CD4-positive, alpha-beta T cell (primary cell): ENCODE results near the gene PRKAR2B. TPM values are rescaled to one million over a fixed set of nuclear protein-coding genes. Genes with fewer than 3 reads are reported as not detected.

ENCODE experiments used
- ATAC-seq: fragments of 200-7000 bp; cut with Tn5 transposase; one replicate; pipeline ENCODE4 v1.10.0; 2022; ENCODE audit warnings: mild to moderate bottlenecking; ENCODE audit not compliant: poor library complexity
- CTCF ChIA-PET: fragments of 350-600 bp; sonication (Branson Sonifier 250); formaldehyde crosslinking; loops from one replicate; lab custom pipeline; 2021; ENCODE audit warnings: antibody characterized with exemption, inconsistent platforms; lab: Charles Lee
- POLR2A ChIA-PET: fragments of 350-600 bp; sonication (Branson Sonifier 250); formaldehyde crosslinking; loops from one replicate; lab custom pipeline; 2021; ENCODE audit warnings: antibody characterized with exemption, inconsistent platforms; lab: Charles Lee
- DNase-seq, 14 experiments: peaks; one replicate each; pipeline ENCODE4 v3.0.0-alpha.2; 2013 to 2020; ENCODE audit warnings: mixed read lengths in 2 of 14
- H3K27ac ChIP-seq, 2 donors: one replicate each; pipeline versions ENCODE4 v1.5.1 to v1.7.0; 2013; ENCODE audit warnings: low read length in 2 of 2, low read depth in 1 of 2, mild to moderate bottlenecking in 1 of 2
- H3K27me3 ChIP-seq, 2 experiments: 1 replicate in 1 of 2; 2 replicates in 1 of 2; pipeline versions ENCODE4 v1.6.1 to v1.7.0; 2013; ENCODE audit warnings: low read length in 2 of 2, control low read depth in 1 of 2, mild to moderate bottlenecking in 1 of 2, moderate library complexity in 1 of 2; ENCODE audit not compliant: insufficient read depth in 2 of 2, control insufficient read depth in 1 of 2
- H3K36me3 ChIP-seq: one replicate; pipeline ENCODE4 v1.6.1; 2013; ENCODE audit warnings: low read length, control low read depth; ENCODE audit not compliant: insufficient read depth
- H3K4me1 ChIP-seq: one replicate; pipeline ENCODE4 v1.6.1; 2013; ENCODE audit warnings: low read length, control low read depth; ENCODE audit not compliant: insufficient read depth
- H3K4me3 ChIP-seq: one replicate; pipeline ENCODE4 v1.5.1; 2013; ENCODE audit warnings: mild to moderate bottlenecking, low read length, moderate library complexity
- H3K9me3 ChIP-seq, 2 experiments: 1 replicate in 1 of 2; 2 replicates in 1 of 2; pipeline versions ENCODE4 v1.6.1 to v1.7.0; 2013; ENCODE audit warnings: low read length in 2 of 2, mild to moderate bottlenecking in 2 of 2, control low read depth in 1 of 2, moderate library complexity in 1 of 2; ENCODE audit not compliant: control insufficient read depth in 1 of 2, insufficient read depth in 1 of 2
- H3K27ac Mint-ChIP-seq: one replicate; pipeline ENCODE4 v1.8.0; 2020; ENCODE audit warnings: mixed read lengths
- H3K27me3 Mint-ChIP-seq: one replicate; pipeline ENCODE4 v1.8.0; 2021; ENCODE audit warnings: mixed read lengths
- H3K36me3 Mint-ChIP-seq: one replicate; pipeline ENCODE4 v1.8.0; 2021; ENCODE audit warnings: low read depth, mixed read lengths
- H3K4me1 Mint-ChIP-seq: one replicate; pipeline ENCODE4 v1.8.0; 2021; ENCODE audit warnings: low read depth, mixed read lengths
- H3K4me3 Mint-ChIP-seq: one replicate; pipeline ENCODE4 v1.8.0; 2020; ENCODE audit warnings: mild to moderate bottlenecking, mixed read lengths
- H3K9me3 Mint-ChIP-seq: one replicate; pipeline ENCODE4 v1.8.0; 2020; ENCODE audit warnings: mixed read lengths
- intact Hi-C, 2 experiments: fragments of 100-400 bp; cut with DNase I in 1 of 2; cut with micrococcal nuclease in 1 of 2; formaldehyde crosslinking; loops; one replicate each; pipeline versions ENCODE4 v1.15.1 to v1.9.0; 2023 to 2025; cut with DNase I, micrococcal nuclease
- total RNA-seq, 174 experiments: library from RNA in 2 of 174; stranded (reverse) in 2 of 174; gene quantifications; one replicate each; pipeline ENCODE4 v1.2.3 and lab custom pipeline; 2021 to 2026
- TF ChIP-seq, protein P1 (sequence below): fragments of 200-600 bp; IDR thresholded peaks from one replicate; pipeline ENCODE4 v1.8.0; 2022; ENCODE audit warnings: antibody characterized with exemption, mild to moderate bottlenecking

The PRKAR2B gene
- total RNA-seq, 2 experiments from 2014 or later: 0.41 to 0.42 TPM

GRCh38 chr7:107032720-107033438 lies 11.6 kb upstream of the PRKAR2B start:
- Histone ChIP-seq H3K27ac (no peak overlapping the region), H3K4me1 (no peaks in the 10 kb centered on the region), H3K4me3 (no peak overlapping the region), H3K36me3 (no peaks in the 10 kb centered on the region), H3K9me3 (peaks cover 0 to 12% of the 10 kb centered on the region in 2 experiments), H3K27me3 (no peaks in the 10 kb centered on the region)
- Mint-ChIP-seq H3K36me3 (no peaks in the 10 kb centered on the region), H3K9me3 (peaks cover 3% of the 10 kb centered on the region), H3K4me3 (no peak overlapping the region), H3K27ac (no peak overlapping the region), H3K4me1 (no peaks in the 10 kb centered on the region), H3K27me3 (no peaks in the 10 kb centered on the region)
- intact Hi-C loops: no loop called here
- TF ChIP-seq, protein P1, sequence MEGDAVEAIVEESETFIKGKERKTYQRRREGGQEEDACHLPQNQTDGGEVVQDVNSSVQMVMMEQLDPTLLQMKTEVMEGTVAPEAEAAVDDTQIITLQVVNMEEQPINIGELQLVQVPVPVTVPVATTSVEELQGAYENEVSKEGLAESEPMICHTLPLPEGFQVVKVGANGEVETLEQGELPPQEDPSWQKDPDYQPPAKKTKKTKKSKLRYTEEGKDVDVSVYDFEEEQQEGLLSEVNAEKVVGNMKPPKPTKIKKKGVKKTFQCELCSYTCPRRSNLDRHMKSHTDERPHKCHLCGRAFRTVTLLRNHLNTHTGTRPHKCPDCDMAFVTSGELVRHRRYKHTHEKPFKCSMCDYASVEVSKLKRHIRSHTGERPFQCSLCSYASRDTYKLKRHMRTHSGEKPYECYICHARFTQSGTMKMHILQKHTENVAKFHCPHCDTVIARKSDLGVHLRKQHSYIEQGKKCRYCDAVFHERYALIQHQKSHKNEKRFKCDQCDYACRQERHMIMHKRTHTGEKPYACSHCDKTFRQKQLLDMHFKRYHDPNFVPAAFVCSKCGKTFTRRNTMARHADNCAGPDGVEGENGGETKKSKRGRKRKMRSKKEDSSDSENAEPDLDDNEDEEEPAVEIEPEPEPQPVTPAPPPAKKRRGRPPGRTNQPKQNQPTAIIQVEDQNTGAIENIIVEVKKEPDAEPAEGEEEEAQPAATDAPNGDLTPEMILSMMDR: no peak
- POLR2A ChIA-PET: no interaction called here
- ATAC-seq (no peak), DNase-seq (no peak)
- CTCF ChIA-PET: no interaction called here

DNA sequence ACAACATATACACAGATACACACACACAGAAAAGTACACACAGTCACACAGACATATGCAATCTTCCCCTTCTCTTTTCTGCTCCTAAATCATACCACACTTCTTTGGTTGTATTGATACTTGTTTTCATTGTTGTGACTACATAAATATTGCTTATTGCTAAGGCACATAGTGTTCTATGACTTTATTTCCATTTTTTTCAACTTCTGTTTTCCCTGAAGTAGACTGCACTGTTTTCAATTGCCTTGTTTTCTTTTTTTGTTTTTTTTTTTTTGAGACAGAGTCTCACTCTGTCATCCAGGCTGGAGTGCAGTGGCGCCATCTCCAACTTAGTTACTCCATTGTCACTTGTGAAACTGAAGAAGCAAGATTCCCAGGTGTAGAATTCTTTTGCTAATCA lies 10.0 kb upstream of the PRKAR2B start:
- H3K9me3 Mint-ChIP-seq: peaks cover 3% of the 10 kb centered on the region
- no peaks in the 10 kb centered on the region for H3K4me1 Mint-ChIP-seq
- CTCF ChIA-PET: no interaction called here
- H3K4me3 Mint-ChIP-seq: no peak overlapping the region
- H3K9me3 ChIP-seq: peaks cover 0 to 12% of the 10 kb centered on the region in 2 experiments
- ATAC-seq: no peak
- H3K4me1 ChIP-seq: no peaks in the 10 kb centered on the region
- no peaks in the 10 kb centered on the region for H3K27me3 Mint-ChIP-seq
- no peaks in the 10 kb centered on the region for H3K36me3 ChIP-seq
- H3K27ac ChIP-seq: no peak overlapping the region
- no peak overlapping the region for H3K4me3 ChIP-seq
- TF ChIP-seq, protein P1: no peak
- H3K27ac Mint-ChIP-seq: no peak overlapping the region
- POLR2A ChIA-PET: no interaction called here
- no peaks in the 10 kb centered on the region for H3K36me3 Mint-ChIP-seq
- H3K27me3 ChIP-seq: no peaks in the 10 kb centered on the region
- intact Hi-C loops: no loop called here
- no peak for DNase-seq

GRCh38 chr7:107035446-107035845 lies 9.1 kb upstream of the PRKAR2B start:
- Histone ChIP-seq H3K36me3 (no peaks in the 10 kb centered on the region), H3K9me3 (peaks cover 0 to 12% of the 10 kb centered on the region in 2 experiments), H3K27me3 (no peaks in the 10 kb centered on the region), H3K4me1 (no peaks in the 10 kb centered on the region), H3K27ac (no peak overlapping the region), H3K4me3 (no peak overlapping the region)
- H3K9me3 Mint-ChIP-seq: peaks cover 3% of the 10 kb centered on the region
- no peak overlapping the region for H3K4me3 Mint-ChIP-seq
- ChIA-PET POLR2A (no interaction called here), CTCF (no interaction called here)
- no peak for DNase-seq
- H3K27ac Mint-ChIP-seq: no peak overlapping the region
- no peaks in the 10 kb centered on the region for H3K4me1 Mint-ChIP-seq
- no peaks in the 10 kb centered on the region for H3K36me3 Mint-ChIP-seq
- no peaks in the 10 kb centered on the region for H3K27me3 Mint-ChIP-seq
- intact Hi-C loops: no loop called here
- no peak for ATAC-seq
- TF ChIP-seq, protein P1: no peak
